Measurements from ENCODE around the gene SNRPF. TPM values are rescaled to one million over a fixed set of nuclear protein-coding genes. Genes with fewer than 3 reads are reported as not detected.

Gene SNRPF
- 16.5 and 18.9 TPM in 2 replicates for total RNA-seq

GRCh38 chr12:95858451-95859343 lies at the start of gene SNRPF:
TSS of gene SNRPF (plus strand) at chr12:95858952. CDS start at chr12:95859074, 122 bp downstream.

Other genes starting within 250 kb of the SNRPF start
- 334 and 906 TPM in 2 replicates for gene NTN4, start 68.2 kb upstream of the SNRPF start, total RNA-seq
- gene CCDC38, start 83.7 kb downstream of the SNRPF start, total RNA-seq = under 0.01 TPM in 1 of 2 replicates, not detected in the other
- 0.06 and 0.32 TPM in 2 replicates for gene AMDHD1, start 84.4 kb downstream of the SNRPF start, total RNA-seq
- under 0.01 and 0.25 TPM in 2 replicates for gene HAL, start 137.4 kb downstream of the SNRPF start, total RNA-seq
- 67.2 and 69.0 TPM in 2 replicates for gene LTA4H, start 176.6 kb downstream of the SNRPF start, total RNA-seq